Mucosa of stomach (tissue), 1 donor: ENCODE measurements around the gene UTP4.
A peak's percentile ranks its signal among the peaks of the same experiment; 100 is the strongest.

Experiments used
- H3K27me3 ChIP-seq: one replicate; pipeline ENCODE4 v1.7.0; 2013; ENCODE audit warnings: mild to moderate bottlenecking, low read length; ENCODE audit not compliant: control insufficient read depth, insufficient read depth
- H3K36me3 ChIP-seq: one replicate; pipeline ENCODE4 v1.7.0; 2013; ENCODE audit warnings: low read length; ENCODE audit not compliant: control insufficient read depth, insufficient read depth
- H3K4me1 ChIP-seq: one replicate; pipeline ENCODE4 v1.7.0; 2013; ENCODE audit warnings: mild to moderate bottlenecking, low read length; ENCODE audit not compliant: control insufficient read depth, insufficient read depth
- H3K4me3 ChIP-seq: one replicate; pipeline ENCODE4 v1.7.0; 2013; ENCODE audit warnings: low read length
- H3K9ac ChIP-seq: one replicate; pipeline ENCODE4 v1.7.0; 2013; ENCODE audit warnings: mild to moderate bottlenecking, low read length, moderate library complexity
- H3K9me3 ChIP-seq: one replicate; pipeline ENCODE4 v1.7.0; 2013; ENCODE audit warnings: mild to moderate bottlenecking, low read length, moderate library complexity; ENCODE audit not compliant: control insufficient read depth
- donor health status: Pancreatic carcinoma.

Gene UTP4

GRCh38 chr16:69132424-69133252 lies at the start of gene UTP4, which contains the start of gene CHTF8:
TSS of gene UTP4 (plus strand) at chr16:69132649. CDS start at chr16:69133460, 811 bp downstream.
TSS of gene CHTF8 (minus strand) at chr16:69132588. CDS start at chr16:69121458, 11,130 bp downstream.
- H3K4me1 ChIP-seq, result peaks cover 4% of the 10 kb centered on the region
- peak within 1 kb of the TSS; percentile 77 for H3K4me3 ChIP-seq
- no peaks in the 10 kb centered on the region for H3K27me3 ChIP-seq
- H3K9ac ChIP-seq, result peak within 1 kb of the TSS; percentile 96
- H3K36me3 ChIP-seq, result no peaks in the 10 kb centered on the region
- H3K9me3 ChIP-seq, result no peaks in the 10 kb centered on the region

GRCh38 chr16:69083306-69083941 lies 49.0 kb upstream of the UTP4 start:
- peaks cover 4% of the 10 kb centered on the region for H3K4me1 ChIP-seq

GRCh38 chr16:69084289-69084688 lies 48.2 kb upstream of the UTP4 start:
- Histone ChIP-seq H3K27me3 (no peaks in the 10 kb centered on the region), H3K4me1 (peaks cover 11% of the 10 kb centered on the region), H3K9ac (no peak overlapping the region), H3K9me3 (no peaks in the 10 kb centered on the region), H3K36me3 (no peaks in the 10 kb centered on the region), H3K4me3 (no peak overlapping the region)

More at GRCh38 chr16:69083306-69083941, 49.0 kb upstream of the UTP4 start:
- Histone ChIP-seq H3K36me3 (no peaks in the 10 kb centered on the region), H3K4me3 (no peak overlapping the region), H3K27me3 (no peaks in the 10 kb centered on the region), H3K9ac (no peak overlapping the region), H3K9me3 (no peaks in the 10 kb centered on the region)

GRCh38 chr16:69085032-69085695 lies 47.3 kb upstream of the UTP4 start:
- H3K27me3 ChIP-seq, result no peaks in the 10 kb centered on the region
- no peak overlapping the region for H3K4me3 ChIP-seq
- no peaks in the 10 kb centered on the region for H3K9me3 ChIP-seq
- H3K36me3 ChIP-seq, result no peaks in the 10 kb centered on the region
- peaks cover 19% of the 10 kb centered on the region for H3K4me1 ChIP-seq
- no peak overlapping the region for H3K9ac ChIP-seq

- no peaks in the 10 kb centered on the region for H3K27me3 ChIP-seq
- no peak overlapping the region for H3K9ac ChIP-seq
- H3K9me3 ChIP-seq, result no peaks in the 10 kb centered on the region
- H3K36me3 ChIP-seq, result no peaks in the 10 kb centered on the region
- no peak overlapping the region for H3K4me3 ChIP-seq
- peaks cover 19% of the 10 kb centered on the region for H3K4me1 ChIP-seq
These were observed 45.3 kb upstream of the UTP4 start for GRCh38 chr16:69087161-69087581.

- peaks cover 19% of the 10 kb centered on the region for H3K4me1 ChIP-seq
- no peak overlapping the region for H3K9ac ChIP-seq
- no peaks in the 10 kb centered on the region for H3K9me3 ChIP-seq
These were observed 43.8 kb upstream of the UTP4 start for GRCh38 chr16:69088684-69089083.

GRCh38 chr16:69089091-69089910 lies 43.1 kb upstream of the UTP4 start:
- no peaks in the 10 kb centered on the region for H3K9me3 ChIP-seq
- no peaks in the 10 kb centered on the region for H3K36me3 ChIP-seq
- H3K4me1 ChIP-seq, result peaks cover 24% of the 10 kb centered on the region
- H3K9ac ChIP-seq, result no peak overlapping the region
- no peak overlapping the region for H3K4me3 ChIP-seq
- no peaks in the 10 kb centered on the region for H3K27me3 ChIP-seq

More at GRCh38 chr16:69088684-69089083, 43.8 kb upstream of the UTP4 start:
- H3K36me3 ChIP-seq, result no peaks in the 10 kb centered on the region
- H3K4me3 ChIP-seq, result no peak overlapping the region
- no peaks in the 10 kb centered on the region for H3K27me3 ChIP-seq

- H3K27me3 ChIP-seq, result peaks cover 3% of the 10 kb centered on the region
These were observed 38.5 kb upstream of the UTP4 start for GRCh38 chr16:69093974-69094373.

GRCh38 chr16:69094501-69094900 lies 37.9 kb upstream of the UTP4 start:
- no peaks in the 10 kb centered on the region for H3K36me3 ChIP-seq
- peaks cover 14% of the 10 kb centered on the region for H3K4me1 ChIP-seq
- peaks cover 3% of the 10 kb centered on the region for H3K27me3 ChIP-seq
- H3K9me3 ChIP-seq, result no peaks in the 10 kb centered on the region
- H3K9ac ChIP-seq, result no peak overlapping the region
- H3K4me3 ChIP-seq, result no peak overlapping the region

More at GRCh38 chr16:69093974-69094373, 38.5 kb upstream of the UTP4 start:
- no peaks in the 10 kb centered on the region for H3K9me3 ChIP-seq
- H3K36me3 ChIP-seq, result no peaks in the 10 kb centered on the region
- no peak overlapping the region for H3K9ac ChIP-seq
- H3K4me3 ChIP-seq, result no peak overlapping the region
- peaks cover 19% of the 10 kb centered on the region for H3K4me1 ChIP-seq

- no peaks in the 10 kb centered on the region for H3K36me3 ChIP-seq
- no peak overlapping the region for H3K4me3 ChIP-seq
- H3K9ac ChIP-seq, result no peak overlapping the region
- H3K4me1 ChIP-seq, result peaks cover 9% of the 10 kb centered on the region
- no peaks in the 10 kb centered on the region for H3K9me3 ChIP-seq
- H3K27me3 ChIP-seq, result peaks cover 7% of the 10 kb centered on the region
These were observed 37.3 kb upstream of the UTP4 start for GRCh38 chr16:69095193-69095592.

- no peak overlapping the region for H3K9ac ChIP-seq
- H3K36me3 ChIP-seq, result no peaks in the 10 kb centered on the region
- H3K4me3 ChIP-seq, result no peak overlapping the region
- H3K27me3 ChIP-seq, result peaks cover 14% of the 10 kb centered on the region
- H3K4me1 ChIP-seq, result no peaks in the 10 kb centered on the region
- no peaks in the 10 kb centered on the region for H3K9me3 ChIP-seq
These were observed 32.3 kb upstream of the UTP4 start for GRCh38 chr16:69100071-69100691.
